ENCODE results near the gene PTPRQ.
A peak's percentile ranks its signal among the peaks of the same experiment; 100 is the strongest.

PTPRQ gene

GRCh38 chr12:80553316-80553715 lies 109.3 kb downstream of the PTPRQ start:
- no peak for TF ChIP-seq CTCF (conservative IDR thresholded peaks at IDR 0.05; ENCODE audit: control insufficient read depth, insufficient read depth, low read depth, low read length)
- no peak overlapping the region for H3K4me3 ChIP-seq (ENCODE audit: control insufficient read depth, low read depth, low read length)
- peak; percentile 94 for DNase-seq (ENCODE audit: low read depth)

- no peak overlapping the region for H3K4me3 ChIP-seq (ENCODE audit: control insufficient read depth, low read depth, low read length)
- TF ChIP-seq CTCF (conservative IDR thresholded peaks at IDR 0.05; ENCODE audit: control insufficient read depth, insufficient read depth, low read depth, low read length) = no peak
- DNase-seq (ENCODE audit: low read depth) = no peak
These were observed 112.5 kb downstream of the PTPRQ start for GRCh38 chr12:80556566-80556965.

- no peak for DNase-seq (ENCODE audit: low read depth)
- no peak overlapping the region for H3K4me3 ChIP-seq (ENCODE audit: control insufficient read depth, low read depth, low read length)
- TF ChIP-seq CTCF (conservative IDR thresholded peaks at IDR 0.05; ENCODE audit: control insufficient read depth, insufficient read depth, low read depth, low read length) = no peak
These were observed 115.7 kb downstream of the PTPRQ start for GRCh38 chr12:80559766-80560165.

- DNase-seq (ENCODE audit: low read depth) = no peak
- no peak for TF ChIP-seq CTCF (conservative IDR thresholded peaks at IDR 0.05; ENCODE audit: control insufficient read depth, insufficient read depth, low read depth, low read length)
These were observed 121.2 kb downstream of the PTPRQ start for GRCh38 chr12:80565271-80565670.

GRCh38 chr12:80567401-80567800 lies 123.4 kb downstream of the PTPRQ start:
- TF ChIP-seq CTCF (conservative IDR thresholded peaks at IDR 0.05; ENCODE audit: control insufficient read depth, insufficient read depth, low read depth, low read length) = no peak
- DNase-seq (ENCODE audit: low read depth) = peak; percentile 81
- H3K4me3 ChIP-seq (ENCODE audit: control insufficient read depth, low read depth, low read length) = no peak overlapping the region

More at GRCh38 chr12:80565271-80565670, 121.2 kb downstream of the PTPRQ start:
- H3K4me3 ChIP-seq (ENCODE audit: control insufficient read depth, low read depth, low read length) = no peak overlapping the region

GRCh38 chr12:80576641-80577418 lies 132.8 kb downstream of the PTPRQ start:
- peak; percentile 31 for DNase-seq (ENCODE audit: low read depth)
- no peak for TF ChIP-seq CTCF (conservative IDR thresholded peaks at IDR 0.05; ENCODE audit: control insufficient read depth, insufficient read depth, low read depth, low read length)
- H3K4me3 ChIP-seq (ENCODE audit: control insufficient read depth, low read depth, low read length) = no peak overlapping the region
